Retina (tissue), 1 donor: ENCODE data around the gene MYMX.

Experiments used
- DNase-seq: peaks from one replicate; pipeline ENCODE4 v3.0.0-alpha.2; 2016

Gene MYMX

GRCh38 chr6:44253307-44254101 lies 36.8 kb downstream of the MYMX start:
- no peak for DNase-seq

- no peak for DNase-seq
Measured at GRCh38 chr6:44254191-44255104, 37.7 kb downstream of the MYMX start.

- no peak for DNase-seq
Measured at GRCh38 chr6:44255105-44255808, 38.5 kb downstream of the MYMX start.

GRCh38 chr6:44255871-44256774 lies 39.4 kb downstream of the MYMX start:
- no peak for DNase-seq

GRCh38 chr6:44256775-44257024 lies 40.0 kb downstream of the MYMX start:
- DNase-seq = no peak

GRCh38 chr6:44257025-44257752 lies 40.5 kb downstream of the MYMX start, which contains the start of gene SLC35B2:
TSS of gene SLC35B2 (minus strand) at chr6:44257528. CDS start at chr6:44257410, 118 bp downstream.
- peak; percentile 91 for DNase-seq

- DNase-seq = no peak
Measured at GRCh38 chr6:44257753-44258324, 41.1 kb downstream of the MYMX start.

GRCh38 chr6:44258325-44258863 lies 41.7 kb downstream of the MYMX start:
- no peak for DNase-seq

- no peak for DNase-seq
Measured at GRCh38 chr6:44258921-44259320, 42.2 kb downstream of the MYMX start.

- no peak for DNase-seq
Measured at GRCh38 chr6:44260011-44260410, 43.3 kb downstream of the MYMX start.

- DNase-seq = no peak
Measured at GRCh38 chr6:44260451-44261297, 43.9 kb downstream of the MYMX start.

- DNase-seq = no peak
Measured at GRCh38 chr6:44261581-44261980, 44.9 kb downstream of the MYMX start.

GRCh38 chr6:44262467-44263353 lies 46.0 kb downstream of the MYMX start:
- no peak for DNase-seq

- DNase-seq = no peak
Measured at GRCh38 chr6:44263354-44264100, 46.8 kb downstream of the MYMX start.

GRCh38 chr6:44264154-44265006 lies 47.7 kb downstream of the MYMX start:
- no peak for DNase-seq

GRCh38 chr6:44265007-44265721 lies 48.4 kb downstream of the MYMX start, which contains the start of gene NFKBIE:
TSS of gene NFKBIE (minus strand) at chr6:44265551. CDS start at chr6:44265346, 205 bp downstream.
- DNase-seq = peak; percentile 89
